Gastroesophageal sphincter (tissue), 3 donors: ENCODE measurements around the gene GRK1.

ENCODE experiments used
- EP300 ChIP-seq: sonication (generic); formaldehyde crosslinking; IDR thresholded peaks from one replicate; pipeline ENCODE4 v1.6.1; 2017; ENCODE audit warnings: antibody characterized with exemption, mild to moderate bottlenecking
- TF ChIP-seq, protein P1 (sequence below), 4 experiments: fragments of 200-600 bp in 2 of 4; fragments of 450-650 bp in 2 of 4; sonication (generic) in 1 of 4; IDR thresholded peaks; one replicate each; pipeline ENCODE4 v1.5.1; 2017 to 2019; ENCODE audit warnings: antibody characterized with exemption in 4 of 4, mild to moderate bottlenecking in 2 of 4, moderate library complexity in 2 of 4

DNA sequence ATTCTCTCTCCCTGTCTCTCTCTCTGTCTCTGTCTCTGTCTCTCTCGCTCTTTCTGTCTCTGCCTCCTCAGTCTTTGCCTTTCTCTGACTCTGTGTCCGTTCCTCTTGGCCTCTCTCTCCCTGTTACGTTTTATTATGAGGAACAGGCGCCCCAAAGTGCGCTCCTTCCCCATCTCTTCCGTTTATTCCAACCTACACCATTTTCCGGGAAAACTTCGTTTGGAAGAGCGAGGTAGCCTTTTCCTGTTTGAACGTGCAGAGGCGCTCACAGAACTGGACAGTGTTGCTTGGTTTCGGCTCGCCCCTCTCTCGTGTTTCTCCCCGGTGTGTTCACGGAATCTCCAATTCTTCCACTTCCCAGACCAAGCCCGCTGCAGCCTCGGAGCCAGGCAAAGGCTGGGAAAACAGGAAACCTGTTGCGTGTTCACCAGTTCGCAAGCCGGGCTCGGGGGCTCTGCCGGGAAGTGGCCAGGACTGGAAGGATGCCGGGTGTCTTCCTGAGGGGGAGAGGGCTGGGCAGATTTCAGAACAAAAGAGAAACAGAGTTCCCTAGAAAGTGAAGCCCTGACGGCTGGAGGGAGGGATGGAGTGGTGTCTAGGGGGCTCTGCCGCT, 92.6 kb downstream of the GRK1 start:
- TF ChIP-seq, protein P1, sequence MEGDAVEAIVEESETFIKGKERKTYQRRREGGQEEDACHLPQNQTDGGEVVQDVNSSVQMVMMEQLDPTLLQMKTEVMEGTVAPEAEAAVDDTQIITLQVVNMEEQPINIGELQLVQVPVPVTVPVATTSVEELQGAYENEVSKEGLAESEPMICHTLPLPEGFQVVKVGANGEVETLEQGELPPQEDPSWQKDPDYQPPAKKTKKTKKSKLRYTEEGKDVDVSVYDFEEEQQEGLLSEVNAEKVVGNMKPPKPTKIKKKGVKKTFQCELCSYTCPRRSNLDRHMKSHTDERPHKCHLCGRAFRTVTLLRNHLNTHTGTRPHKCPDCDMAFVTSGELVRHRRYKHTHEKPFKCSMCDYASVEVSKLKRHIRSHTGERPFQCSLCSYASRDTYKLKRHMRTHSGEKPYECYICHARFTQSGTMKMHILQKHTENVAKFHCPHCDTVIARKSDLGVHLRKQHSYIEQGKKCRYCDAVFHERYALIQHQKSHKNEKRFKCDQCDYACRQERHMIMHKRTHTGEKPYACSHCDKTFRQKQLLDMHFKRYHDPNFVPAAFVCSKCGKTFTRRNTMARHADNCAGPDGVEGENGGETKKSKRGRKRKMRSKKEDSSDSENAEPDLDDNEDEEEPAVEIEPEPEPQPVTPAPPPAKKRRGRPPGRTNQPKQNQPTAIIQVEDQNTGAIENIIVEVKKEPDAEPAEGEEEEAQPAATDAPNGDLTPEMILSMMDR (IDR thresholded peaks at IDR 0.05): no peak
- TF ChIP-seq EP300: no peak
